Neural cell (in vitro differentiated cells): ENCODE results near the gene RPL28.

Experiments used
- EP300 ChIP-seq: fragments of 450-650 bp; conservative IDR thresholded peaks from 2 replicates; pipeline ENCODE4 v1.6.1; 2014; ENCODE audit warnings: antibody characterized with exemption, mild to moderate bottlenecking, moderate library complexity; ENCODE audit not compliant: poor library complexity, severe bottlenecking
- EZH2 ChIP-seq: fragments of 200-600, 300-800 bp; shearing (Covaris generic), sonication (generic); IDR thresholded peaks from 2 replicates; pipeline ENCODE4 v1.6.1; 2014; ENCODE audit warnings: antibody characterized with exemption, low read length, borderline replicate concordance, mild to moderate bottlenecking; ENCODE audit not compliant: insufficient read depth, poor library complexity, severe bottlenecking
- POLR2AphosphoS5 ChIP-seq: IDR thresholded peaks from 2 replicates; pipeline ENCODE4 v1.6.1; 2012
- SMC3 ChIP-seq: fragments of 450-650 bp; conservative IDR thresholded peaks from 2 replicates; pipeline ENCODE4 v1.6.1; 2014; ENCODE audit warnings: antibody characterized with exemption, mild to moderate bottlenecking, moderate library complexity; ENCODE audit not compliant: poor library complexity
- TF ChIP-seq, protein P1 (sequence below): fragments of 450-650 bp; IDR thresholded peaks from 2 replicates; pipeline ENCODE4 v1.5.1; 2014; ENCODE audit warnings: antibody characterized with exemption, mild to moderate bottlenecking, moderate library complexity; ENCODE audit not compliant: poor library complexity, severe bottlenecking
- TF ChIP-seq, protein P2 (sequence below): IDR thresholded peaks from 2 replicates; pipeline ENCODE4 v1.6.1; 2012; ENCODE audit warnings: borderline replicate concordance

DNA sequence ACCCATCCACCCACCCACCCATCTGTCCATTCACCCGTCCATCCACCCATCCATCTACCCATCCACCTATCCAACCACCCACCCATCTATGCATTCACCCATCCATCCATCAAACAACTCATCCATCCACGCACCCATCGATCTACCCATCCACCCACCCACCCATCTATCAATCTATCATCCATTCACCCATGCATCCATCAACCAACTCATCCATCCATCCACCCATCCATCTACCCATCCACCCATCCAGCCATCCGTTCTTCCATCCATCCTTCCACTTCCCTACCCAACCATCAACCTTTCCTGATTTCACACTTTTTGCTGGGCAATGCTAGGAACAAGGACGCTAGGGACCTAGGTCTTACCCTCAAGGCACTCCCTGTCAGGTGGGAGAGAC, 3.7 kb upstream of the RPL28 start:
- TF ChIP-seq, protein P1, sequence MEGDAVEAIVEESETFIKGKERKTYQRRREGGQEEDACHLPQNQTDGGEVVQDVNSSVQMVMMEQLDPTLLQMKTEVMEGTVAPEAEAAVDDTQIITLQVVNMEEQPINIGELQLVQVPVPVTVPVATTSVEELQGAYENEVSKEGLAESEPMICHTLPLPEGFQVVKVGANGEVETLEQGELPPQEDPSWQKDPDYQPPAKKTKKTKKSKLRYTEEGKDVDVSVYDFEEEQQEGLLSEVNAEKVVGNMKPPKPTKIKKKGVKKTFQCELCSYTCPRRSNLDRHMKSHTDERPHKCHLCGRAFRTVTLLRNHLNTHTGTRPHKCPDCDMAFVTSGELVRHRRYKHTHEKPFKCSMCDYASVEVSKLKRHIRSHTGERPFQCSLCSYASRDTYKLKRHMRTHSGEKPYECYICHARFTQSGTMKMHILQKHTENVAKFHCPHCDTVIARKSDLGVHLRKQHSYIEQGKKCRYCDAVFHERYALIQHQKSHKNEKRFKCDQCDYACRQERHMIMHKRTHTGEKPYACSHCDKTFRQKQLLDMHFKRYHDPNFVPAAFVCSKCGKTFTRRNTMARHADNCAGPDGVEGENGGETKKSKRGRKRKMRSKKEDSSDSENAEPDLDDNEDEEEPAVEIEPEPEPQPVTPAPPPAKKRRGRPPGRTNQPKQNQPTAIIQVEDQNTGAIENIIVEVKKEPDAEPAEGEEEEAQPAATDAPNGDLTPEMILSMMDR = no peak
- TF ChIP-seq EZH2 (no peak), SMC3 (no peak), POLR2AphosphoS5 (no peak), EP300 (no peak)
- TF ChIP-seq, protein P2, sequence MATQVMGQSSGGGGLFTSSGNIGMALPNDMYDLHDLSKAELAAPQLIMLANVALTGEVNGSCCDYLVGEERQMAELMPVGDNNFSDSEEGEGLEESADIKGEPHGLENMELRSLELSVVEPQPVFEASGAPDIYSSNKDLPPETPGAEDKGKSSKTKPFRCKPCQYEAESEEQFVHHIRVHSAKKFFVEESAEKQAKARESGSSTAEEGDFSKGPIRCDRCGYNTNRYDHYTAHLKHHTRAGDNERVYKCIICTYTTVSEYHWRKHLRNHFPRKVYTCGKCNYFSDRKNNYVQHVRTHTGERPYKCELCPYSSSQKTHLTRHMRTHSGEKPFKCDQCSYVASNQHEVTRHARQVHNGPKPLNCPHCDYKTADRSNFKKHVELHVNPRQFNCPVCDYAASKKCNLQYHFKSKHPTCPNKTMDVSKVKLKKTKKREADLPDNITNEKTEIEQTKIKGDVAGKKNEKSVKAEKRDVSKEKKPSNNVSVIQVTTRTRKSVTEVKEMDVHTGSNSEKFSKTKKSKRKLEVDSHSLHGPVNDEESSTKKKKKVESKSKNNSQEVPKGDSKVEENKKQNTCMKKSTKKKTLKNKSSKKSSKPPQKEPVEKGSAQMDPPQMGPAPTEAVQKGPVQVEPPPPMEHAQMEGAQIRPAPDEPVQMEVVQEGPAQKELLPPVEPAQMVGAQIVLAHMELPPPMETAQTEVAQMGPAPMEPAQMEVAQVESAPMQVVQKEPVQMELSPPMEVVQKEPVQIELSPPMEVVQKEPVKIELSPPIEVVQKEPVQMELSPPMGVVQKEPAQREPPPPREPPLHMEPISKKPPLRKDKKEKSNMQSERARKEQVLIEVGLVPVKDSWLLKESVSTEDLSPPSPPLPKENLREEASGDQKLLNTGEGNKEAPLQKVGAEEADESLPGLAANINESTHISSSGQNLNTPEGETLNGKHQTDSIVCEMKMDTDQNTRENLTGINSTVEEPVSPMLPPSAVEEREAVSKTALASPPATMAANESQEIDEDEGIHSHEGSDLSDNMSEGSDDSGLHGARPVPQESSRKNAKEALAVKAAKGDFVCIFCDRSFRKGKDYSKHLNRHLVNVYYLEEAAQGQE = no peak
